ENCODE measurements around the gene SORBS2.

SORBS2 gene

GRCh38 chr4:185682236-185682635, 129.8 kb downstream of the SORBS2 start:
- no peak for DNase-seq (ENCODE audit: low read depth in 4 of 4, low spot score in 1 of 4)

GRCh38 chr4:185681604-185682003, 130.4 kb downstream of the SORBS2 start:
- no peak for DNase-seq (ENCODE audit: low read depth in 4 of 4, low spot score in 1 of 4)

GRCh38 chr4:185680617-185681016, 131.4 kb downstream of the SORBS2 start:
- DNase-seq (ENCODE audit: low read depth in 4 of 4, low spot score in 1 of 4): no peak

- DNase-seq (ENCODE audit: low read depth in 4 of 4, low spot score in 1 of 4): no peak
These were observed 132.5 kb downstream of the SORBS2 start for GRCh38 chr4:185679523-185679922.

- no peak for DNase-seq (ENCODE audit: low read depth in 4 of 4, low spot score in 1 of 4)
These were observed 134.2 kb downstream of the SORBS2 start for GRCh38 chr4:185677637-185678314.

GRCh38 chr4:185672618-185673017, 139.4 kb downstream of the SORBS2 start:
- DNase-seq (ENCODE audit: low read depth in 4 of 4, low spot score in 1 of 4): no peak

- no peak for DNase-seq (ENCODE audit: low read depth in 4 of 4, low spot score in 1 of 4)
These were observed 139.8 kb downstream of the SORBS2 start for GRCh38 chr4:185672151-185672550.

GRCh38 chr4:185671496-185671895, 140.5 kb downstream of the SORBS2 start:
- no peak for DNase-seq (ENCODE audit: low read depth in 4 of 4, low spot score in 1 of 4)

GRCh38 chr4:185671066-185671465, 140.9 kb downstream of the SORBS2 start:
- no peak for DNase-seq (ENCODE audit: low read depth in 4 of 4, low spot score in 1 of 4)

- DNase-seq (ENCODE audit: low read depth in 4 of 4, low spot score in 1 of 4): no peak
These were observed 142.7 kb downstream of the SORBS2 start for GRCh38 chr4:185669288-185669687.

GRCh38 chr4:185666156-185666555, 145.8 kb downstream of the SORBS2 start:
- no peak for DNase-seq (ENCODE audit: low read depth in 4 of 4, low spot score in 1 of 4)

GRCh38 chr4:185665655-185666054, 146.3 kb downstream of the SORBS2 start:
- DNase-seq (ENCODE audit: low read depth in 4 of 4, low spot score in 1 of 4): no peak

GRCh38 chr4:185664481-185664880, 147.5 kb downstream of the SORBS2 start:
- DNase-seq (ENCODE audit: low read depth in 4 of 4, low spot score in 1 of 4): no peak

- no peak for DNase-seq (ENCODE audit: low read depth in 4 of 4, low spot score in 1 of 4)
These were observed 149.8 kb downstream of the SORBS2 start for GRCh38 chr4:185662030-185662778.

- DNase-seq (ENCODE audit: low read depth in 4 of 4, low spot score in 1 of 4): no peak
These were observed 151.7 kb downstream of the SORBS2 start for GRCh38 chr4:185660340-185660739.

GRCh38 chr4:185657699-185658098, 154.3 kb downstream of the SORBS2 start:
- no peak for DNase-seq (ENCODE audit: low read depth in 4 of 4, low spot score in 1 of 4)

- no peak for DNase-seq (ENCODE audit: low read depth in 4 of 4, low spot score in 1 of 4)
These were observed 154.8 kb downstream of the SORBS2 start for GRCh38 chr4:185657183-185657582.

GRCh38 chr4:185656467-185656931, 155.5 kb downstream of the SORBS2 start:
- no peak for DNase-seq (ENCODE audit: low read depth in 4 of 4, low spot score in 1 of 4)

- DNase-seq (ENCODE audit: low read depth in 4 of 4, low spot score in 1 of 4): no peak
These were observed 156.9 kb downstream of the SORBS2 start for GRCh38 chr4:185654965-185655554.

GRCh38 chr4:185654311-185654710, 157.7 kb downstream of the SORBS2 start:
- no peak for DNase-seq (ENCODE audit: low read depth in 4 of 4, low spot score in 1 of 4)

GRCh38 chr4:185651851-185652250, 160.1 kb downstream of the SORBS2 start:
- DNase-seq (ENCODE audit: low read depth in 4 of 4, low spot score in 1 of 4): no peak

- DNase-seq (ENCODE audit: low read depth in 4 of 4, low spot score in 1 of 4): no peak
These were observed 160.8 kb downstream of the SORBS2 start for GRCh38 chr4:185651137-185651677.
